ENCODE data around the gene CD40.

The CD40 gene

GRCh38 chr20:46113113-46113470 lies 5.0 kb upstream of the CD40 start:
- no peak overlapping the region for H3K4me3 ChIP-seq (ENCODE audit: low read depth, low read length)
- TF ChIP-seq, protein P1, sequence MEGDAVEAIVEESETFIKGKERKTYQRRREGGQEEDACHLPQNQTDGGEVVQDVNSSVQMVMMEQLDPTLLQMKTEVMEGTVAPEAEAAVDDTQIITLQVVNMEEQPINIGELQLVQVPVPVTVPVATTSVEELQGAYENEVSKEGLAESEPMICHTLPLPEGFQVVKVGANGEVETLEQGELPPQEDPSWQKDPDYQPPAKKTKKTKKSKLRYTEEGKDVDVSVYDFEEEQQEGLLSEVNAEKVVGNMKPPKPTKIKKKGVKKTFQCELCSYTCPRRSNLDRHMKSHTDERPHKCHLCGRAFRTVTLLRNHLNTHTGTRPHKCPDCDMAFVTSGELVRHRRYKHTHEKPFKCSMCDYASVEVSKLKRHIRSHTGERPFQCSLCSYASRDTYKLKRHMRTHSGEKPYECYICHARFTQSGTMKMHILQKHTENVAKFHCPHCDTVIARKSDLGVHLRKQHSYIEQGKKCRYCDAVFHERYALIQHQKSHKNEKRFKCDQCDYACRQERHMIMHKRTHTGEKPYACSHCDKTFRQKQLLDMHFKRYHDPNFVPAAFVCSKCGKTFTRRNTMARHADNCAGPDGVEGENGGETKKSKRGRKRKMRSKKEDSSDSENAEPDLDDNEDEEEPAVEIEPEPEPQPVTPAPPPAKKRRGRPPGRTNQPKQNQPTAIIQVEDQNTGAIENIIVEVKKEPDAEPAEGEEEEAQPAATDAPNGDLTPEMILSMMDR (IDR thresholded peaks at IDR 0.05; ENCODE audit: insufficient read depth, low read depth, low read length, missing control alignments), result no peak
- no peak for DNase-seq (ENCODE audit: low read depth)

- TF ChIP-seq, protein P1 (IDR thresholded peaks at IDR 0.05; ENCODE audit: insufficient read depth, low read depth, low read length, missing control alignments), result no peak
- H3K4me3 ChIP-seq (ENCODE audit: low read depth, low read length), result no peak overlapping the region
- no peak for DNase-seq (ENCODE audit: low read depth)
Observed at GRCh38 chr20:46114449-46114848, 3.7 kb upstream of the CD40 start.

- TF ChIP-seq, protein P1 (IDR thresholded peaks at IDR 0.05; ENCODE audit: insufficient read depth, low read depth, low read length, missing control alignments), result no peak
- DNase-seq (ENCODE audit: low read depth), result peak; percentile 75
- H3K4me3 ChIP-seq (ENCODE audit: low read depth, low read length), result peak overlapping the region; percentile 87
Observed at GRCh38 chr20:46118481-46119020, 437 bp downstream of the CD40 start.

GRCh38 chr20:46119028-46119546 lies 973 bp downstream of the CD40 start:
- TF ChIP-seq, protein P1 (IDR thresholded peaks at IDR 0.05; ENCODE audit: insufficient read depth, low read depth, low read length, missing control alignments), result no peak
- peak overlapping the region; percentile 87 for H3K4me3 ChIP-seq (ENCODE audit: low read depth, low read length)
- DNase-seq (ENCODE audit: low read depth), result peak; percentile 79

DNA sequence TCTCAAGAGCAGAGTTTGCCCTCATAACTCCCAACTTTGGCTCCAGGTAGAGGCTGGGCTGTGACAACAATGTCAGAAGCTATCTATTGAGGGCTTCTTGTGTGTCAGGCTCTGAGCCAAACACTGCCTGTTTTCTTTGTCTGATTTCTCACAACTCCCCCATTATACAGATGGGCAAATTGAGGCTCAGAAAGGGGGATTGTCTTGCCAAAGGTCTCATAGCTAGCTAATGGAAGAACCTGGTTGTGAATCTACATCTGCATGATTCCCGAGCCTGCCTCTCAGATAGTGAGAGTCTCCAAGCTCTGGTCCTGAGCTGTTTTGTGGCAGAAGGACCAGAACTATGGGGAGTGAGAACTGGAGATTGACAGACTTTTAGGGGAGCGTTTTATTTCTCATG lies 1.4 kb downstream of the CD40 start:
- no peak for DNase-seq (ENCODE audit: low read depth)
- peak overlapping the region; percentile 87 for H3K4me3 ChIP-seq (ENCODE audit: low read depth, low read length)
- TF ChIP-seq, protein P1 (IDR thresholded peaks at IDR 0.05; ENCODE audit: insufficient read depth, low read depth, low read length, missing control alignments), result no peak

GRCh38 chr20:46120136-46120535 lies 2.0 kb downstream of the CD40 start:
- DNase-seq (ENCODE audit: low read depth), result no peak
- TF ChIP-seq, protein P1 (IDR thresholded peaks at IDR 0.05; ENCODE audit: insufficient read depth, low read depth, low read length, missing control alignments), result no peak
- peak overlapping the region; percentile 87 for H3K4me3 ChIP-seq (ENCODE audit: low read depth, low read length)

Data from GM12865 (cell line).